HG03064 (cell line): Measurements from ENCODE around the gene DOCK9.
"Not testable (repeated sequence)": the region's sequence is repeated elsewhere in the genome, so short reads cannot be mapped to it uniquely, and the experiment has no call there.

Source experiments
- ATAC-seq: cut with Tn5 transposase; IDR thresholded peaks from one replicate; pipeline ENCODE4 v1.9.1; 2021; ENCODE audit warnings: low read depth; ENCODE audit not compliant: unreplicated experiment

Gene DOCK9

DNA sequence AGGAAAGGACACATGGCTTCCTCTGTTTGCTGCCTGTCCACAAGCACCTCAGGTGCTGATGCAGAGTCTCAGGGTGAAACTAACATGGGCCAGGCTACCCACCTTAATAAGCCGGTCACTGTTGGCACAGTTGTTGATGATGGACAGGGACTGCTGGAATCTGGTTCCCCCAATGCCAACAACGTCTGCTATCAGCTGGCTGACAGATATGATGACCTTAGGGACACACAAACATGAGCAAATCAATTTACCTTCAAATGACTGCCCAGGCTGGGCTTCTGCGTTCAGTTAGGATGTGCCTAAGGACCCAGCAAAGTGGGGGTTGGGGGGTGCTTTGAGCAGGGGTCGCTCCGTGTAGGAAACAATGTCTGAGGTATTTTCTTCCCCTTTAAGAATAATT lies 148.3 kb downstream of the DOCK9 start:
- ATAC-seq = no peak

DNA sequence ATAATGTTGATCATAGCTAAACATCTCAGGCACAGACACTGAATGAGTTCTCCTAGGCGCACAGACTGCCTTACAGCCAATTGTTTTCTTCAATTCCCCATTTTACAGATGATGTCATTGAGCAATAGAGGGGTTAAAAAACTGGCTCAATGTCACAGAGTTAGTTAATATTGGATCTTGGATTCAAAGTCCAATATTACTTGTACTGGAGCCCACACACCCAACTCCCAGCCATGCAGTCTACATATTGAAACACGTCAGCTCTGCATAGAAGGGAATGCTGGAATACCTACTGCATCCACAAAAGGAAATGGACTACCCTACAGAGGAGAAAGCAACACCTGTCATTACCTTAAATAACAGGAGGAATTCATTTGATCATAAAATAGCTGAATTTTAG lies 149.2 kb downstream of the DOCK9 start:
- no peak for ATAC-seq

DNA sequence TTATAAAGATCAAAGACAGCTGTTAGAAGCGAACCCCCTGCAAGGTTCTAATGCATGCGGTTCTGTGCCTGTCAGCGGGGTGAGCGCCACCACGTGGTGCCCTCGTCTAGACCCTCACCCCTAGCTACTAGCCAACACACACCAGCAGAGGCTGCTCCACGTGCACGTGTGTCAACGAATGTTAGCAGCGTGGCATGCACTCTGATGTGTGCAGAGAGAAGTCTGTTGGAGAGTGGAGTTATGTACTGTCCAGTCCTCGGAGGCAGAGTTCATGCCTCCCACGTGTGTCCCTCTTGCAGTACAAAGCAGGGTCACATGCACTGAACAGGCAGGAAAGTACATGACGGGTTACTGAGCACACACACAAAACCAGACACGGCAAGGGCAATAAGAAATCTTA lies 150.4 kb downstream of the DOCK9 start:
- no peak for ATAC-seq

DNA sequence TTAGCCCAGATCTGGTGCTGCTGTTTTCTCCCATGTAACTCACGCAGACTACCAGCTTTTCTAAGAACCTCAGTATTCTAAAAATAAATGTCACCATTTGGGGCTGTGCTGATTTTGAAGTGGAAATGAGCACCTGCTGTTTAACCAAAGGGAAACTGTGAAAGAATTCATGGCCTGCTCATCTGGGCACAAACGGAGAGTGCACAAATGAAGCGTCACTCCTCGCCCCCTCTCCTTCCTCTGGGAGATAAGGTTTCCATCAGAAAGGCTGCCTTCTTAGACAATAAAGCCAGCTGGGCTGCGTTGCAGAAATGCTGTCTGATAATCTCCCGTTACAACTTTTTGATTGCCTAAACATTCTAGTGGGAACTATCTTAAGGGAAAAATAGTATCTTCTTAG lies 151.7 kb downstream of the DOCK9 start:
- ATAC-seq = no peak

DNA sequence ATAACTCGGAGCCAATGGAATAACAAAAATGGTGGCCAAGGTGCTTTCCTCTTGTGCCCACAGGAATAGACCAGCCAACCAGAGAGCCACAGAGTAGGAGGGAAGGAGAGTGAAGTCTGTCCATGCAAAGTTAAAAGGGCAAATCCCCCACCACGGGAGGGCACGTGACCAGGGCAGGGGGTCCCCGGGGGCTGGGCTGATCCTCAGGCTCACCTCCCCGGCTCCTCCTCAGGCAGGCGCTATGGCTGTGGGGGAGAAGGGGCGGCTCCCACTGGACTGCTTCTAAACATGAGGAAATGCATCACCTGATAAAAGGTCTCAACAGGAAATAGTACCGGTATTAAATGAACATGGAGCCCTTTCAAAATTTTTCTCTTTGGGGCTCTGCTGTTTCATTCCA lies 152.2 kb downstream of the DOCK9 start:
- no peak for ATAC-seq

DNA sequence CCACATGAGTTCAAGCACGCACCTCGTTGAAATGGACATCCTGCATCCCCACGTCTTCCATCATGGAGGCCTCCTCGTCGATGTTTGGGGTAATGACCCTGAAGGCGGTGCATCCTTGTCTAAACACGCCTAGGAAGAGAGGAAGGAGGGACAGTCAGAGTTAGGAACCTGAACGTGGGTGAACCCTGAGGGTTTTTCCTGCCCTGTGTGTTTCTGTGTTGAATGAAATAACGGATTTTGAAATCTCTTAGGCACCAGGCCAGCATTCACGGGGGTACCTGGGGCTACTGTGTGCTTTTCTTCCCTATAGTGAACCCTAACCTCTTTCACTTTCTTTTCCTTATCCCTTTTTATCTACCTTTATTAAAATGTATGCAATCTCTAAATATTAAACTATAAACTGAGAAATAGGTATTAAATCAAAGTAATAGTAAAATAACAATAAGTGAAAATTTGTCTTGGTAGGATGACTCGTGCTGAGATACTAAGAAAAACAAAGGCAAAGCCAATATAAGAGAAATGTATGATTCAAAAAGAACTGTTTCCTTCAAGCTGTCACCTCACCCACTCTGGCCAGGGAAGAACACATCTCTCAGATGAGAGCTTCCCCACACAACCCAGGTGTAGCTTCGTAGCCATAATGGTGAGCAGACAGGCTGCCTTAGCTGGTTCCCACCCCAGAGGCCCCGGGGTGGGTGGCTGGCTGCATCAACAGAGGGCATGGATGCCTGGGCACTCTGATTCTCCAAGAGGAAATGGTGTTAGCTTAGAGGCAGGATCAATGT lies 153.3 kb downstream of the DOCK9 start:
- ATAC-seq = no peak

DNA sequence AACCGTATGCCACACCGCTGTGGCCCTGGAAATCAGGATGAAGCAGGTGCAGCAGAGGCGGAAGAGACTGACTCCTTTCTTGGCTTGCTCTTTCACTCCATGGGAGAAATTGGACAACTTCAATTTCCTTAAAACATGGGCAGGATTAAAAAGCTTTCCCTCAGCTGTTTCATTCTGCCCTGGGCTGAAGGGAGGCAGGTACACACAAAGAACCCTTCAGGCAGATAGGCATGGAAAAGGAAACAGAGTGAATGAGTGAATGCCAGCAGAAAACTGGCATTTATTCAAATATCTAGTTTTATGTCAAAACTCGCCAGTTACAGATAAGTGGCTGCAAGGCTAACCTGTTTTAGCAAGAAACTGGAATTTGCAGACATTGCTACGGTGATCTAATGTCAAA lies 154.4 kb downstream of the DOCK9 start:
- no peak for ATAC-seq

DNA sequence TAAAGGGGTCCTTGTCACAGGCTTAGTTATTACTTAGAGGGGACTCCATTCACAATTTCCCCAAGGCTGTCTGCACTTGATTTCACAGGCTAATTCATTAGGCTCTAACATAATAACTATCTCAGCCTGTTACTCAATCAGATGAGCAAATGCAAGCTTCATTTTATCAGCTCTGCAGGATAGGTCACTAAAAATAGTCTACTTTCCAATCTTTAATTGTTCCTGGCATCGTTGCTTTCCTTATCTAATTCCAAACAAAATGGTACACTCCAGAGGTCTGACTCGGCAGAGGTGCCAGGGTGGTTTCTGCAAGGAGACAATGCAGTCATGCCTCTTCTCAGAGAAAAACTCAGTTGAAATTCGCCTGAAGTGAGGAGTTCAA lies 155.6 kb downstream of the DOCK9 start:
- no peak for ATAC-seq

DNA sequence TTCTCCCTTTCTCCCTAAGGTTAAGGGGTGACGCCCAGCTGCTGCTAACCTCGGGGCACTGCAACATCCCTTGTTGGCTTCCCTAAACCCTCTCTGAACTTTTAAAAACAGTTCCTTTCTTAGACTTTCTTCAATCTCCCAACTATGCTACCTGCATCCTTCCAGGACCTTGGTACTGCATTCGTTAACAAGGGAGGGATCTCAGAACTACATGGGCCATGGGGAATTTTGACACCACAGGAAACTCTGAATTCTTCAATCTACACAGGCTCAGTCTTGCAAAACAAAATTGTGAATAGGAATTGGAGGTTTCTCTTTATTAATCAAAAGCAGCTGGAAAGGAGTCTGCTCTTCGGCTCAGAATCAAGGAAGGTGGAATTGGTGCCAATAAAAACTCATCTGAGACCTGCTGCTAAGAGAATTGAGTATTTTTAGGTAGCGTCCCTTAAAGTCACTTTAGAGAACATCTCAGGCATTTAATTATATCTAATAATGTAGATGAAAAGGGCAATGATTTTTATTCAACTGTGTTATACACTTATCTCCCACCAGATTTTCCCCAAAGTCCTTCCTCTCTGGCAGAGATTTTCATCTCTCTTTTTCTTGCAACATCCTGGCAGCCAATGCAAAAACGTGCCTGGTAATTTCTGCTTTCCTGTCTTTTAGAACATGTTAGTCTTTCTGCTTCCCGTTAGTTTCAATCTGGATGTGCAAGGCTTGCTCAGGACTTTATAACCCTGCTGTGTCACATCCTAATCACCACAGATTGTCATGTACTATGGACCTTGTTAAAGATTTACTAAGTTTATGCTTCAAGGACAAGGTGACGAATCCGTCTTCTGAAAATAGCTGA lies 156.3 kb downstream of the DOCK9 start:
- no peak for ATAC-seq

DNA sequence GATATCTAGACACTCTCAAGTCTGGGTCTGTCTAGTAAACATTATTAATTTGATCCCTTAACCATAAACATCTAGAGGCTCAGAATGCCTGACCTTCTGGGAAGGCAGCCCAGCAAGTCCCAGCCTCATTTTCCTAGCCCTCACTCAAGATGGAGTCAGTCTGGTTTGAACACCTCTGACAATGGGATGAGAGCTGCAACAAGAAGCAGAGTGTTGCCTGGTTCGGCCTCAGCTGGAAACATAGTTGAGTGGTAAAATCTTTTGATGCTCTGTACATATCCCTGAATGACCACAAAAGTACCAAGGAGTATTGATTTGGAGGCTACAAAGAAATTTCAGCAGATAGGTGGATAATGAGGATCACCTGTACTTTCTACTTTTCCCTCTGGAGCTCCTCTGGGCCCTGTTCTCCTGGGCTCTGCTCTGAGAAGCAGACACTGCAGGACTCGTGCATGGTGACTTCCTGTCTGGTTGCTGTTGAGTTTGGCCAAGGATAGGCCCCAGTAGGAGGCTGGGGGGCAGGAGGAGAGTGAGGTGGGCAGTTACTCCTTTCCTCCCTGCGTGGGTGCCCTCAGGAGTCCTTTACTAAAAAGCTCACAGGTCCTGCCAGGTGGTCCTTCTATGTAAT lies 157.0 kb downstream of the DOCK9 start:
- no peak for ATAC-seq

DNA sequence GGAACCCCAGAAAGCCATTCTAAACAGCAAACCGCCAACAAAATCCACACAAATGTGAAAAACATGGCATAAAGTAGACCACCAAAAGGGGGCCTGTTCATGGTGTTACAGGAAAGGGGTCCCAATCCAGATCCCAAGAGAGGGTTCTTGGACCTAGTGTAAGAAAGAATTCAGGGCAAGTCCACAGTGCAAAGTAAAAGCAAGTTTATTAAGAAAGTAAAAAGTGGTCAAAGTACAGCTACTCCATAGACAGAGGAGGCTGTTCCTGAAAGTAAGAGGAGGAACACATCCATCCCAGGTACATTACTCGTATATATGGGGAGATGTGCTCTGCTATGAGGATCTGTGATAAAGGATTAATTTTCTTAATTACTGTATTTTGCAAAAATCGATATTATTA lies 157.6 kb downstream of the DOCK9 start:
- ATAC-seq = no peak

DNA sequence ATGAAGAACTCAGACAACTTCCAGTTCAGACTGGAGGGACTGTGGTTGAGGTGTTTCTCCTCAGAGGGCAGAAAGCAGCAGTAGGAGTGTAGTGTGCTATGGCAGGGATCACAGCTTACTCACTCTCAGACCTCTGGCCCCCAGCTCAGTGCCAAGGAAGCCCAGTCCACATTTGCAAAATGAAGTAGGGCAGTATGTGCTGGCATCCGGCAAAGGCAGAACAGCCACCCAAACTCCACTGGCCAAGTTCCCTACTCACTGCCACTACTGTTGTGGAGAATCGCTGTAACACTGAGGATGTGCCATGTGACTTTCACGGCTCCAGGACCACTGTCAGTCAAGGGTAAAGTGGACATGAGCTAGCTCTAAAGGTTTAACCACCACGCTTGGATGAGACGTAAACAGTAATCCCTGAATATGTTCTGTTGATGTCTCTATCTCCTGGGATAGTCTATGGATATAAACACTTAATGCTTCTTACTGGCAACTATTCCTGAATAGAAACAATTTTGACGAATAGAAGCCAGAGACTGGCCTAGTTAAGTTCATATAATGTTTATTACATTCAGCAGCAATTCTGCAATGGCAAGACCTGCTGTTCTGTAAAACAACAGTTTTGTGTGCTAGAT lies 158.4 kb downstream of the DOCK9 start:
- ATAC-seq = no peak

DNA sequence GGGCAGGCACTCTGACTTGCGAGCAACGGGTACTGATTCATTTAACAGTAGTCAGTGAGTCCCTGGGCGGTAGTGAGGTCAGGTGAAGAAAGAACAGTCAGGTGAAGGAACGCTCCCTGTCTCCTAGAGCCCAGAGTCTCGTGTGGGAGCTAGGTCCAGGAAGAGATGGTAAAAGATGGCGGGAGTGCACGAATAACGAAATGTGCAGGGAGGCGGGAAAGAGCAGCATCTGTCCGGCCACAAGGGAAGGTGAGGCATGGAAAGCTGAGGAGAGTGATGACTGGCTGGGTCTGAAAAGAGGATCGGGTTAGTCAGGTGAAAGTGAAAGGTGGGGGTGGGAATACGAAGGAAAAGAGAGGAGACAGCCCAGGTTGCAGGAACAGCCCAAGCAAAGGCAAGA lies 161.5 kb downstream of the DOCK9 start:
- ATAC-seq = no peak

DNA sequence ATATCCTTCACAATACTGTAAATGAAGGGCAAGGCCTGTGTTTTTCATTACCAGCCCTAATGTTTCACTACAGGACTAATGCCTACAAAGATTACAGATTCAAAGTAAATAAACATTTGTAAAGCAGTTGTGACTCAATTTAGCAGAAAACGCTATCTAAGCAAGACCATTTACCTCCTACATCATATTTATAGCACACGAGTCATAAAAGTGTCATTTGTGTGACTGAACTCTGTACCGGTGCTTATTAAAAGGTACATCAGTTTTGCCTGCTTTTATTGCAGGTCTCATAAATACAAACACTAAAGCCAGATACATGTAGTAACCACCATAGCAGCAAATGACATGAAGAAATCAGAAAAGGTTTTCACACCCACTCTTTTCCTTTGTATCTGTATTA lies 163.9 kb downstream of the DOCK9 start:
- ATAC-seq = no peak

DNA sequence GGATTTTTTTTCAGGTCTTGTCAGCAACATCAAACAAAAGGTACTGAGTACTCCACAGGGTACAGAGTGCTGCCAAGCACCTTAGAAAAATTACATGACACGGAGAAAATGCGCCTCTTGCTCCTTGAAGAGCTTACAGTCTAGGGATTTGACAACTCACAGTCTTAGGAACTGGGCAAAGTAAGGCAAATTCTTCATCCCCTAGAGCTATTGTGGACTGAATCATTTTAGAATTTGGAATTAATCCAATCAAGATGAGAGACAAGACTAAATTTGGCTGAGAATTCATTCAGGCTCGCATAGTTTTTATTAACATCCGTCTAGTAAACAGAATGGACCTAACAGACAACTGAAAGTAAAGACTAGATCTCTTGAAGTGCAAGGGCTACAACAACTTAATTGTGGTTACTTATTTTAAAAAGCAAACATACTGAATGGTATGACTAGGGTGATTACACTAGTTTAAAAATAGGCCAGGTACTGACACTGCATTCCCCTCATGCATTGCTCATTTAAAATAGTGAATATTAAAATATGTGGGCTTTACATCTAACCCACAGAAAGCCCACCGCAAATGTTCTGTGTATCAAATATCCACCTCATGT lies 165.6 kb downstream of the DOCK9 start:
- ATAC-seq = not testable (repeated sequence)

DNA sequence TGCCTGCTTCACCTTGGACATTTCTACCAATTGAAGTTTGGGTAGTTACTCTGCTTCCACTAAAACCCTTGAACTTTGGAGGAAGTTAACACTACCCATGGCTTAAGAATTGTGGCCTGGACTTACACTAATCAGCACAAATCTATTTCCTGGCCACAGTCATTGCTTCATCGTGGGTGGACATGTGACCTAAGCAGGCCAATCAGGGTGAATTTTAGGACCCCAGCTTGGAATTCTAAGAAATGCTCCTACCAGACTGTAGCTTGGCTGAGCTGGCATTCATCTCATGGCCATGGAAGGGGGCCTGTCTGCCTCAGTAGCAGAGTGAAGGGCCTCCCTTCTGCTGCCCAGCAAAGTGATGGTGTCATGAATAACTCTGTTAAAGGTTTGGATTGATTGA lies 167.1 kb downstream of the DOCK9 start:
- no peak for ATAC-seq

DNA sequence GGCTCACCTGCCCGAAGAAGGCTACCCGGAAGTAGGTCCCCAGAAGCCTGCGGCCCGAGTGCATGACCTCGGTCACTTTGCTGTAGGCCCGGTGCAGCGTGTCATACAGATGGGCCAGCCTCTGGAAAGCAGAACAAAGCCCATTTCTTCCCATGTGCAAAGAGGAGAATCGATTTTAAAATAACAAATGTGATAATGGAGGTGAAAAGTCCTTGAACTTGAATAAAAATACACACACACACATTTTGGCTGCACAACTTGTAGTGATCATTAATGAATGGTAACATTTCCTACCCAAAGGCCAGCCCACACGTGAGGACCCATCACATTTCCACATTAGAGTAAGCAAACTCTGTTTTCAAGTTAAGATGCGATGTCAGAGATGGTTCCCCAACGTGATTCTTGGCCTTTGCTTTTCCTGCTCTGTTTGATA lies 168.5 kb downstream of the DOCK9 start:
- ATAC-seq = no peak

DNA sequence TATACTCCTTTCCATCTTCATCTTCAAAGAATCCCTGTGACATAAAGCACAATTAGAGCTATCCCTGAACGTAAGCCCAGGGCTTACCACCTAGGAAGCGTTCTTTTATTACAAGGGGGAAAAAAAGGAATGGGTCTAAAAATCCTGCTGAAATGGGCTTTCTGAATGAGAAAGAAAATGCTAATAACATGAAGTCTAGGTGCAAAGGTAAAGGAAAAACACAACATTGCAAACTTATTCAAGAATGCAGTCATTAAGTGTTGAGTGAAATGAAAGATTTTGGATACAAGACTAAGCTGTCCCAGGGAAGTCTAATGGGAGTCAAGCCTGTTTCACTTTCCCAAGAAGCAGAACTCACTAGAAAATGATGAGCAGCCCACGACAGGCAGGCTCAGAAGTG lies 170.1 kb downstream of the DOCK9 start:
- no peak for ATAC-seq

DNA sequence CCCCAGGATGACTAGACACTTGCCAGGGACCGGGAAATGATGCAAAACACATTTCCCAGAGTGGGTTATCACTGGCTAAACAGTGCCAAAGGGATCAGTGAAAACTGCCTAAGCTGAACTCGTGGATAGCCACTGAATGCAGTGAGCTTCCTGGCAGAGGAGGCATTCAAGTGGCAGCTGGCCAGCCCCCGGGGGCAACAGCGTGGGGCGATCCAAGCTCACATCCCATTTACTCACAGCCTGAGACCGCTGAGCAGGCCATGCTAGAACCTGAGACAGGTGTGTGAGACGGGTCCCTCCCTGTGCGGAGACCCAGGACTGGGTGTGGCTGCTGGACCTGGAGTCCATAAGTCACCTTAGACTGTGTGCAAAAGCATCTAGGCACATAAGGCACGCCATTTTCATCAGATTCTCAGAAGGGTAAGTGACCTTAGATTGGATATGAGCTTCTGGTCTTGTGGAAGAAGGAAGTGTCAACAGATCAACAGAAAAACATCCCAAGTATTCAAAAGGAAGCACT lies 173.5 kb downstream of the DOCK9 start:
- no peak for ATAC-seq

DNA sequence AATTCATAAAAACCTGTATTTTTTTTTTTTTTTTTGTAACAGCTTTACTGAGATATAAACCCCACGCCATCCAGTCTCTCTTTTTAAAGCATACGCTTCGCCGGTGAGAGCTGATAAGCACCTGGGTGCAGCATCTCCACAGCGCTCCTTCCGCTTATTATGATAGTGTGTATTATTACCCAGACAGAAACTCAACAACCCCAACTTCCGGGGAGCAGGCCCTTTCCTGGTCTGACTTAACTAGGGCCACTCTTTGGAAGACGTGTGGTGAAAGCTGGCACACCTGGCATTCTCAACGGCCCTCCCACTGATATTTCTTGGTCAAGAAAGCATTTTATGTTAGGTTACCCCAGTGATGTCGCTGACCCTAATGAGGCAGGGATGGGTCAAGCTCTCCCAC lies 173.9 kb downstream of the DOCK9 start:
- ATAC-seq = no peak
